SH-SY5Y (cell line): ENCODE results near the gene GRB10.

Experiments used
- GATA2 ChIP-seq: IDR thresholded peaks from 2 replicates; pipeline ENCODE4 v1.6.1; 2011; ENCODE audit warnings: mild to moderate bottlenecking, low read depth, low read length
- GATA3 ChIP-seq: IDR thresholded peaks from 2 replicates; pipeline ENCODE4 v1.6.1; 2011; ENCODE audit warnings: low read depth, mild to moderate bottlenecking, low read length, moderate library complexity

GRB10 gene

DNA sequence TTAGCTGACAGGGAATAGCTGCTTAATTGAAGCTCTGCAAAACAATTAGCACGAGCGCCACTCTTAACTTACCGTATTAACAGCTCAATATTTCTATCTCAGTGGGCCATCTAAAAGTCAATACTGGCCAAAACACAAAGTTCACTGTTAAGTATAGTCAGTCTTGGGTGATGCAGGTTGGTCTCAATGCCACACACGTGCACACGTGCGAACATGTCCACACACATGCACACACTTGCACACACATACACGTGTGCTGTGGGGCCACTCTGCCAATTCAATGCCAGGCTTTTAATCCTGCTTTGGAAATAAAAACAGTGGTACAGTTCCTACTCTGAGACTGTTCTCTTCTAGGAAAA lies 105.1 kb downstream of the GRB10 start:
- no peak for TF ChIP-seq GATA2
- no peak for TF ChIP-seq GATA3

DNA sequence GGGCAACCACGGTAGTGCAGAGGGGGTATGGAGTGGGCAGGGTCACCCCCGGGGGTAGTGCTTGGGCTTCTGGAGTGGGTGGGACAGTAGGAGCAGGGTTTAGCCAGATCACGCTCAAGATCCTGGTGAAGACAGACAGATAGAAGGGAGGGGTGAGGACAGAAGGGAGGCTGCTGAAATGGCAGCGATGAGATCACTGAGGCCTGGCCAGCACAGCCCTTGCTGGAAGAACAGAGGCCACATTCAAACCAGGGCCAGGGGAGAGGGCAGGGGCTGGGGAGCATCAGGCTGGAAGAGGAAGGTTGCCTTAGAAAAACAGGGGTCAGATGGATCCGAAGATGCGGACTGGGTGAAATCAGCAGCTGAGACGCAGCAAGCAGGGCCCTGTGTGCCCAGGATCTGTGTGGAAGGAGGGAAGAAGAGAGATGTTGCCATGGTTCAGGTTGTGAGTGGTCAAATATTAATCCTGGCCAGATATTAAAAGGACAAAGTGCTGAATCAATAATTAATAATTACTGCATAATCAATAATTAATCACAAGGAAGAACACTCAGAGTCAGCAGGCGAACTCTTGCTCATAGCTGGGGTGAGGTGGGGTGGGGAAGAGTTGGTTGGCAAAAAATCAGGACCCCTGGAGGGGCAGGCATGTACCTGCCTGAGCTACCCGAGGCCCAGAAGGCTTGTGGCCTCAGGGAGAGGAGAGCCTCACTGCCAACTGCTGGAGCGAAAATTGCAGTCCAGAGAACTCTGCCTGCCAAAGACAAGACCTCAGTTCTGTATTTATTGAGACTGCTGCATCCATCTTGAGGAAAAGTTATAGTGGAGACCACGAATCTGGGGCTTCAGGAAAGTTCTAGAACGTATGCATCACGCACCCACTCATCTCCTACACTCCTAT lies 105.7 kb downstream of the GRB10 start:
- TF ChIP-seq GATA2 (no peak), GATA3 (no peak)

GRCh38 chr7:50676079-50676478 lies 106.6 kb downstream of the GRB10 start:
- TF ChIP-seq GATA3 = no peak
- TF ChIP-seq GATA2 = no peak

DNA sequence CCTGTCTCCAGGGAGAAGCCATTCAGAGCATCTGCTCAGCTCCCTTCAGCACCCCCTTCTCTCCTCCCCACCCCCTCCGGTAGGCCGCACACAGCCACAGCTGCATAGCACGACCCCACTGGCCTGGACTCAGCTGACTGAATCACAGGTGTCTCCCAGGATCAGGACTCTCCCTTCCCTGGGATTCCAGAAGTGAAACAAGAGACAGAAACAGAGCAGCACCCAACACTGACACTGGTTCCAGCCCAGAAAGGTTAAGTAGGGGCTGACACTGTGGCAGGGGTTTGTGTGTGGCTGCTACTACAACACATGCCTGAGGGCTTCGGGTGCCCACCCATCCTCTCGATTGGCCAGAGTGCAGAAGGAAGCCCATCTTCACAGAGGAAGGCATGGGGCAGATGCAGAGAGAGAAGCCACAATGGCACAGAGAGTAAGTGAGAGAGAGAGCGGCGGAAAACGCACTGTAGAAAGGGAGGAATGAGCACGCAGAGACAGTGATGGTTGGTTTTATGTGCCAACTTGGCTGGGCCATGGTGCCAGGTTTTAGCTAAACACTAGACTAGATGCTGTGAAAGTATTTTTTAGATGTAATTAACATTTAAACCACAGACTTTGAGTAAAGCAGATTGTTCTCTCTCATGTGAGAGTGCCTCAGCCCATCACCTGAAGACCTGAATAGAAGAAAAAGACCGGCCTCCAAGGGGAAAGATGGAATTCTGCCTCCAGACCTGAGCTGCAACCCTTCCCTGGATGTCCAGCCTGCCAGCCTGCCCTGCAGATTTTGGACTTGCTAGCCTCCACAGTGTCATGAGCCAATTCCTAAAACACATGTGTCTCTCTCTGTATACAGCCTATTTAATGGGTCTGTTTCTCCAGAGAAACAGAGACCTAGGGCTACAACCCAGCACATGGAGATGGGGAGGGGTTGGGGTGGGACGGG lies 107.5 kb downstream of the GRB10 start:
- TF ChIP-seq GATA3 (no peak), GATA2 (no peak)

GRCh38 chr7:50674299-50674698 lies 108.4 kb downstream of the GRB10 start:
- no peak for TF ChIP-seq GATA3
- no peak for TF ChIP-seq GATA2

- TF ChIP-seq GATA2 (no peak), GATA3 (no peak)
Observed at GRCh38 chr7:50673096-50673495, 109.6 kb downstream of the GRB10 start.

- no peak for TF ChIP-seq GATA2
- no peak for TF ChIP-seq GATA3
Observed at GRCh38 chr7:50672045-50672444, 110.7 kb downstream of the GRB10 start.

DNA sequence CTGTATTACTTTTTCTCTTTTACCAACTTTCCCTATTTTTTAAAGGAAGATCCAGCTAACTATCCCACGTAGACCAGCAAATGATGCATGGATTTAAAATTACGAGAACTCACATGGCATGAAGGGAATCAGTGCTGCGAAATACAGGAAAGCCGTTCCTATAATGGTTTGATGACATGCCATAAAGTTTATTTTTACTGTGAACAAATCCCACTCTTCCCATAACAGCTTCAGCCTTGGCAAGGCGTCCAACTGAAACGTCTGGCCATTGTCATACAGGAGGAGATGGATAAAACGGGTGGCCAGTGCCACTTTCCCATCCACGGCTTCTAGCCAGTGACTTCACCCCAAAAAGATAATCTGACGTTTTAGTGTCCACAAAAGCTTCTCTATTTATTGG lies 111.3 kb downstream of the GRB10 start:
- TF ChIP-seq GATA2 = no peak
- TF ChIP-seq GATA3 = no peak

GRCh38 chr7:50669890-50670289 lies 112.8 kb downstream of the GRB10 start:
- TF ChIP-seq GATA2 = no peak
- TF ChIP-seq GATA3 = no peak

- no peak for TF ChIP-seq GATA2
- no peak for TF ChIP-seq GATA3
Observed at GRCh38 chr7:50667789-50668226, 114.9 kb downstream of the GRB10 start.

DNA sequence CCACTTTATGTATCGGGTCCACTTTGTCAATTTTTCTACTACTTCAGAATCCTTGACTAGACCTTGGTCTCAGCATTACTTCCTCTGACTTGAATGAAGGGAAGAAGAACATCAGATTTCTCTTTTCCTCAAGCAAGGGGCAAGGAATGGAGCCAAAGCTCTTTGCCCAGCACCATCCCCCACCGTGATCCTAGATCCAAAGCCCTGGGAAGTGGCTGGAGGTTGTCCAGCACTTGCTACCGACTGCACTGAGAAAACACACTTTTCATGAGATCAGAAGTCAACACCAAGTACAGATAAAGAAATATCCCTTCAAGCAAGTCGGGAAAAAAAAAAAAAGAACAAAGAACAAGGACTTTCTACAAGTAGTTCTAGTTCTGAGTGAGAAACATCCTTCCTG lies 115.4 kb downstream of the GRB10 start:
- TF ChIP-seq GATA2 (no peak), GATA3 (no peak)

- TF ChIP-seq GATA3 = no peak
- TF ChIP-seq GATA2 = no peak
Observed at GRCh38 chr7:50666124-50666496, 116.6 kb downstream of the GRB10 start.

DNA sequence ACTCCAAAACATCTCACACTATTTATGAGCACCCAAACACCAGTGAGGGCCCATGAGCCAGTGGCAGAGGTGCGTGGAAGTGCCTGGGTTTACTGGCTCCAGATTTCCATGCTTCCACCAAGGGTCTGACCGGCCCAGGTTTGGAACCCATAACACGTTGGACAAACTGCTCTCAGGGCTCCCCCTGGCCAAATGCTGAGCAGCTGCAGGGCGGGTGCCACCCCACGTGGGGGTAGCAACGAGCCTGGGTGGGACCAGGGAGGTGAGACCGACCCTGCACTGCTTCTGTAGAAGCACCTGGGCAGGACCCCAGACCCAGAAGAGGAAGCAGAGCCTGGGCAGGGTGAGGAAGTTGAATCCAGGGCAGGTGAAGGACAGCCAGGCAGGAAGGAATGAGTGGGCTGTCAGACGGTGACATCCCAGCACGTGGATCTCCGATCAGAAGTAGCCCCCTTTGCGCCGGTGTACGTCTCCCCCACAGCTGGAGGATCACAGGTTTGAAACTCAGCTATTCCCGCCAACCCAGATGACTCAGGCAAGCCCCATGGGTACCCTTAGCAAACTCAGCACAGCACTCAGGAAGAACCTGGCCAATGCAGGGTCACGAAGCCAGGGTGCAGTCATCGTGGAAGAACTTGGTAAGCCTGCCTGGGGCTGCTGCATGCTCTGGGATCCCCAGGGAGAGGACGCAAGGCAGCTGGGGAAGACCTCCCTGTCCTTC lies 117.1 kb downstream of the GRB10 start:
- TF ChIP-seq GATA3 (no peak), GATA2 (no peak)

DNA sequence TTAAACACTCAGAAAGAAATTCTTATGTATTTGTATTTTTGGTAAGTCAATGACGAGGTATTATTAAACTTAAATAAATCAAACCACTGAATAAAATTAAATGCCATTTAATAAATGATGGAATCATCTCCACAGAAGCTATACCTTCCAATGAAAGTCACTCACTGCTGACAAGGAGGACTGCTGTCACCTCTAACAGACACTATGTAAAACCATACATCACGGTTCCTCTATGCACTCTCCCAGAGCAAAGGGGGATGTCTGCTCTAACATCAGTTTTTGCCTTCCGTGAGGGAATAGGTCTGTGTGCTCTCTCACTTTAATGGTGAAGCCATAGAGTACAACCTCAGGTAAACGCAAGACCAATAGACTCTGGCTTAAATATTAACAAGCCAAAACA lies 117.8 kb downstream of the GRB10 start:
- TF ChIP-seq GATA3 = no peak
- TF ChIP-seq GATA2 = no peak
